PFSK-1 (cell line): ENCODE results near the gene LGI1.

Experiments used
- POLR2AphosphoS5 ChIP-seq: IDR thresholded peaks from 2 replicates; pipeline ENCODE4 v1.6.1; 2012; ENCODE audit warnings: low read depth, mild to moderate bottlenecking, control low read depth, low read length, moderate library complexity
- SIN3A ChIP-seq: IDR thresholded peaks from 2 replicates; pipeline ENCODE4 v1.6.1; 2012; ENCODE audit warnings: mild to moderate bottlenecking, low read length, moderate library complexity, borderline replicate concordance; ENCODE audit not compliant: insufficient read depth
- TAF1 ChIP-seq: IDR thresholded peaks from 2 replicates; pipeline ENCODE4 v1.6.1; 2012; ENCODE audit warnings: low read length, control low read depth, borderline replicate concordance; ENCODE audit not compliant: insufficient read depth

GRCh38 chr10:93841961-93842360 is 84.2 kb downstream of the LGI1 start:
- TF ChIP-seq TAF1 = no peak
- no peak for TF ChIP-seq SIN3A
- TF ChIP-seq POLR2AphosphoS5 = no peak
